GM12878 (cell line): Measurements from ENCODE around the gene KLHL15.

Experiments used
- BHLHE40 ChIP-seq, 2 experiments: fragments of 450-650 bp in 1 of 2; IDR thresholded peaks; 2 replicates each; pipeline ENCODE4 v1.6.1; 2011 to 2017; ENCODE audit warnings: low read depth in 2 of 2, borderline replicate concordance in 1 of 2, improper control_type of control experiment in 1 of 2, low read length in 1 of 2, mild to moderate bottlenecking in 1 of 2
- FOS ChIP-seq: IDR thresholded peaks from 3 replicates; pipeline ENCODE4 v1.6.1; 2011; ENCODE audit warnings: borderline replicate concordance; ENCODE audit not compliant: insufficient read length; ENCODE audit errors: extremely low read depth
- FOXK2 ChIP-seq: fragments of 450-650 bp; IDR thresholded peaks from 2 replicates; pipeline ENCODE4 v1.6.1; 2017; ENCODE audit warnings: mild to moderate bottlenecking, moderate library complexity
- POLR2AphosphoS5 ChIP-seq: IDR thresholded peaks from 2 replicates; pipeline ENCODE4 v1.6.1; 2011; ENCODE audit warnings: mild to moderate bottlenecking, low read length, inconsistent platforms
- RCOR1 ChIP-seq: conservative IDR thresholded peaks from 2 replicates; pipeline ENCODE4 v1.6.1; 2012; ENCODE audit warnings: low read depth, low read length, improper control_type of control experiment
- SREBF2 ChIP-seq: IDR thresholded peaks from 2 replicates; pipeline ENCODE4 v1.6.1; 2012; ENCODE audit warnings: mild to moderate bottlenecking, low read length
- STAT3 ChIP-seq: IDR thresholded peaks from 2 replicates; pipeline ENCODE4 v1.6.1; 2011; ENCODE audit warnings: low read depth, low read length, improper control_type of control experiment
- TCF7 ChIP-seq: IDR thresholded peaks from 2 replicates; pipeline ENCODE4 v1.6.1; 2014; ENCODE audit warnings: antibody characterized with exemption, borderline replicate concordance
- ZZZ3 ChIP-seq: IDR thresholded peaks from 2 replicates; pipeline ENCODE4 v1.6.1; 2011; ENCODE audit warnings: low read depth; ENCODE audit not compliant: control insufficient read depth, insufficient read length
- TF ChIP-seq, protein P1 (sequence below), 3 experiments: IDR thresholded peaks in 2 of 3; conservative IDR thresholded peaks in 1 of 3; 2 replicates each; pipeline ENCODE4 v1.5.1; 2011; ENCODE audit warnings: low read depth in 3 of 3, low read length in 3 of 3, mild to moderate bottlenecking in 3 of 3, control low read depth in 2 of 3, moderate library complexity in 2 of 3, inconsistent platforms in 1 of 3, mixed read lengths in 1 of 3; ENCODE audit not compliant: control insufficient read depth in 2 of 3, insufficient read depth in 1 of 3; ENCODE audit errors: extremely low read depth in 1 of 3
- TF ChIP-seq, protein P2 (sequence below): IDR thresholded peaks from 2 replicates; pipeline ENCODE4 v1.6.1; 2011; ENCODE audit warnings: low read depth, mild to moderate bottlenecking, low read length, moderate library complexity, borderline replicate concordance; ENCODE audit errors: extremely low read depth
- TF ChIP-seq, protein P3 (sequence below): fragments of 450-650 bp; formaldehyde crosslinking; IDR thresholded peaks from 2 replicates; pipeline ENCODE4 v1.4.0; 2020; ENCODE audit warnings: mild to moderate bottlenecking, moderate library complexity
- TF ChIP-seq, protein P4 (sequence below): fragments of 450-650 bp; conservative IDR thresholded peaks from 2 replicates; pipeline ENCODE4 v1.6.1; 2017; ENCODE audit warnings: mild to moderate bottlenecking, moderate library complexity

DNA sequence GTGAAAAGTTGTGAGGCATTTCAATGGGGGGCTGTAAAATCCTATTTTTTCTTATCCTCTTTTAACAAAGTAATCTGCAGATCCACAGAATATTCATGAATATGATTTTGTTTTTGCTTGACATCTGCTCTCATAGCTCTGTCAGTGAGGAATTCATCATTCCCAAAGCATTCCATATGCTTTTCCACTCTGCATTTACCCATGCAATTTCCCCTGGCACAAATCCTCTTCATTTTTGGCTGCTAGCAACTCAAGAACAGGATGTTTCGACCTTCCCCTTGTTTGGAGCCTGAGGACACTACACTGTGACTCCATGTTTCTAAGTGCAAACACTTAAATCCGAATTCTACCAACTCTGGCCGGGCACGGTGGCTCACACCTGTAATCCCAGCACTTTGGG is 48.5 kb downstream of the KLHL15 start:
- TF ChIP-seq STAT3 = no peak
- TF ChIP-seq FOXK2 = no peak
- TF ChIP-seq, protein P1, sequence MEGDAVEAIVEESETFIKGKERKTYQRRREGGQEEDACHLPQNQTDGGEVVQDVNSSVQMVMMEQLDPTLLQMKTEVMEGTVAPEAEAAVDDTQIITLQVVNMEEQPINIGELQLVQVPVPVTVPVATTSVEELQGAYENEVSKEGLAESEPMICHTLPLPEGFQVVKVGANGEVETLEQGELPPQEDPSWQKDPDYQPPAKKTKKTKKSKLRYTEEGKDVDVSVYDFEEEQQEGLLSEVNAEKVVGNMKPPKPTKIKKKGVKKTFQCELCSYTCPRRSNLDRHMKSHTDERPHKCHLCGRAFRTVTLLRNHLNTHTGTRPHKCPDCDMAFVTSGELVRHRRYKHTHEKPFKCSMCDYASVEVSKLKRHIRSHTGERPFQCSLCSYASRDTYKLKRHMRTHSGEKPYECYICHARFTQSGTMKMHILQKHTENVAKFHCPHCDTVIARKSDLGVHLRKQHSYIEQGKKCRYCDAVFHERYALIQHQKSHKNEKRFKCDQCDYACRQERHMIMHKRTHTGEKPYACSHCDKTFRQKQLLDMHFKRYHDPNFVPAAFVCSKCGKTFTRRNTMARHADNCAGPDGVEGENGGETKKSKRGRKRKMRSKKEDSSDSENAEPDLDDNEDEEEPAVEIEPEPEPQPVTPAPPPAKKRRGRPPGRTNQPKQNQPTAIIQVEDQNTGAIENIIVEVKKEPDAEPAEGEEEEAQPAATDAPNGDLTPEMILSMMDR (IDR thresholded peaks at IDR 0.05 in 2 of 3, conservative IDR thresholded peaks at IDR 0.05 in 1 of 3; ENCODE audit: control insufficient read depth in 2 of 3, extremely low read depth in 1 of 3, insufficient read depth in 1 of 3, low read depth in 3 of 3, low read length in 3 of 3) = no peak
- TF ChIP-seq, protein P2, sequence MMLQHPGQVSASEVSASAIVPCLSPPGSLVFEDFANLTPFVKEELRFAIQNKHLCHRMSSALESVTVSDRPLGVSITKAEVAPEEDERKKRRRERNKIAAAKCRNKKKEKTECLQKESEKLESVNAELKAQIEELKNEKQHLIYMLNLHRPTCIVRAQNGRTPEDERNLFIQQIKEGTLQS = no peak
- TF ChIP-seq, protein P3, sequence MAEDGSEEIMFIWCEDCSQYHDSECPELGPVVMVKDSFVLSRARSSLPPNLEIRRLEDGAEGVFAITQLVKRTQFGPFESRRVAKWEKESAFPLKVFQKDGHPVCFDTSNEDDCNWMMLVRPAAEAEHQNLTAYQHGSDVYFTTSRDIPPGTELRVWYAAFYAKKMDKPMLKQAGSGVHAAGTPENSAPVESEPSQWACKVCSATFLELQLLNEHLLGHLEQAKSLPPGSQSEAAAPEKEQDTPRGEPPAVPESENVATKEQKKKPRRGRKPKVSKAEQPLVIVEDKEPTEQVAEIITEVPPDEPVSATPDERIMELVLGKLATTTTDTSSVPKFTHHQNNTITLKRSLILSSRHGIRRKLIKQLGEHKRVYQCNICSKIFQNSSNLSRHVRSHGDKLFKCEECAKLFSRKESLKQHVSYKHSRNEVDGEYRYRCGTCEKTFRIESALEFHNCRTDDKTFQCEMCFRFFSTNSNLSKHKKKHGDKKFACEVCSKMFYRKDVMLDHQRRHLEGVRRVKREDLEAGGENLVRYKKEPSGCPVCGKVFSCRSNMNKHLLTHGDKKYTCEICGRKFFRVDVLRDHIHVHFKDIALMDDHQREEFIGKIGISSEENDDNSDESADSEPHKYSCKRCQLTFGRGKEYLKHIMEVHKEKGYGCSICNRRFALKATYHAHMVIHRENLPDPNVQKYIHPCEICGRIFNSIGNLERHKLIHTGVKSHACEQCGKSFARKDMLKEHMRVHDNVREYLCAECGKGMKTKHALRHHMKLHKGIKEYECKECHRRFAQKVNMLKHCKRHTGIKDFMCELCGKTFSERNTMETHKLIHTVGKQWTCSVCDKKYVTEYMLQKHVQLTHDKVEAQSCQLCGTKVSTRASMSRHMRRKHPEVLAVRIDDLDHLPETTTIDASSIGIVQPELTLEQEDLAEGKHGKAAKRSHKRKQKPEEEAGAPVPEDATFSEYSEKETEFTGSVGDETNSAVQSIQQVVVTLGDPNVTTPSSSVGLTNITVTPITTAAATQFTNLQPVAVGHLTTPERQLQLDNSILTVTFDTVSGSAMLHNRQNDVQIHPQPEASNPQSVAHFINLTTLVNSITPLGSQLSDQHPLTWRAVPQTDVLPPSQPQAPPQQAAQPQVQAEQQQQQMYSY (CRISPR knock-in tag) = no peak
- no peak for TF ChIP-seq POLR2AphosphoS5
- TF ChIP-seq, protein P4, sequence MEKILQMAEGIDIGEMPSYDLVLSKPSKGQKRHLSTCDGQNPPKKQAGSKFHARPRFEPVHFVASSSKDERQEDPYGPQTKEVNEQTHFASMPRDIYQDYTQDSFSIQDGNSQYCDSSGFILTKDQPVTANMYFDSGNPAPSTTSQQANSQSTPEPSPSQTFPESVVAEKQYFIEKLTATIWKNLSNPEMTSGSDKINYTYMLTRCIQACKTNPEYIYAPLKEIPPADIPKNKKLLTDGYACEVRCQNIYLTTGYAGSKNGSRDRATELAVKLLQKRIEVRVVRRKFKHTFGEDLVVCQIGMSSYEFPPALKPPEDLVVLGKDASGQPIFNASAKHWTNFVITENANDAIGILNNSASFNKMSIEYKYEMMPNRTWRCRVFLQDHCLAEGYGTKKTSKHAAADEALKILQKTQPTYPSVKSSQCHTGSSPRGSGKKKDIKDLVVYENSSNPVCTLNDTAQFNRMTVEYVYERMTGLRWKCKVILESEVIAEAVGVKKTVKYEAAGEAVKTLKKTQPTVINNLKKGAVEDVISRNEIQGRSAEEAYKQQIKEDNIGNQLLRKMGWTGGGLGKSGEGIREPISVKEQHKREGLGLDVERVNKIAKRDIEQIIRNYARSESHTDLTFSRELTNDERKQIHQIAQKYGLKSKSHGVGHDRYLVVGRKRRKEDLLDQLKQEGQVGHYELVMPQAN = no peak
- TF ChIP-seq TCF7 = no peak
- no peak for TF ChIP-seq ZZZ3
- TF ChIP-seq FOS = no peak
- no peak for TF ChIP-seq BHLHE40 (IDR thresholded peaks at IDR 0.05; ENCODE audit: borderline replicate concordance in 1 of 2, low read depth in 2 of 2, low read length in 1 of 2)
- no peak for TF ChIP-seq SREBF2
- no peak for TF ChIP-seq RCOR1
